T-helper 22 cell (primary cell): ENCODE data around the gene ADRA2C.

Source experiments
- DNase-seq: peaks from one replicate; pipeline ENCODE4 v3.0.0-alpha.2; 2020; ENCODE audit warnings: low read depth

Gene ADRA2C

DNA sequence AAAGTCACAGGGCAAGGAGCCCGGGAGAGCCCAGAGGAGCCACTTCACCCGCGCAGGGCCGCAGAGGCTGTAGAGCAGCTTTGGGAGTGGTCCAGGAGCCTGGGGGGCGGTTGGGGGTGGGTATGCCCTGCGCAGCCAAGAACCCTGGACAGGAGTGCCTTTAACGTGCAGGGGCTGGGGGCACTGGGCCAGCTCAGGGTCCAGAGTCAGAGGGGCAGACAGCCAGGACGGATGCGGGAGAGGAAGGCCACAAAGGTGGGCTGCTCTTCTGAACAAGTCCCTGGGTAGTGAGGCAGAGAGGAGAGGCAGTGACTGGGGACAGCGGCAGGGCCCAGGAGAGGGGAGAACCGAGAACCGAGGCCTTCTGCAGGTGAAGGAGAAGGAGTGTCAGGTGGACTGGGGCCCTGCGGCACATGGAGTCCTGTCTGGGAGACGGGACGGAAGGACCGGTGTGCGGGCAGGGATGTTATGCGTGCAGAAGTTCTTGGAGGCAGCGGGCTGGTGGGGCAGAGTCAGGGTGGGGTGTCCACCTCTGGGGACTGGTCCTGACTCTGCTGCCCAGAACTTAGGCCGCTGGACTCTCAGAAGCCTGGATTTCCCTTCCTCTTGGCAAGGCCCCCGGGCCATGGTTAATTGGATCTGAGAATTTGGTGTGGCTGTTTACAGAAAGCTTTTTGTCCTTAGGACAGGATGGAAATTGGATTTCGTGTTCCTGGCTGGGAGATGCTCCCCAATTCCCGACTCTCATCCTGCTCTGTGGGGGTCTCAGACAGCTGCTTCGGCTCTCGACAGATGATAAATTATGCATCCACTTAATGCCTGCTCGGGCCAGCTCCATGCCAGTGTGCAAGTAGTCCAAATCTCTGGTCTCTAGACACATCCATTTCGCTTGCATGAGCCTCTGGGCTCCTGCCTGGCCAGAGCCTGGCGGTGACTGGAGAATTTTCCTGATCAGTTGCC, 31.9 kb downstream of the ADRA2C start:
- no peak for DNase-seq

- no peak for DNase-seq
Measured at GRCh38 chr4:3799496-3799895, 33.3 kb downstream of the ADRA2C start.

DNA sequence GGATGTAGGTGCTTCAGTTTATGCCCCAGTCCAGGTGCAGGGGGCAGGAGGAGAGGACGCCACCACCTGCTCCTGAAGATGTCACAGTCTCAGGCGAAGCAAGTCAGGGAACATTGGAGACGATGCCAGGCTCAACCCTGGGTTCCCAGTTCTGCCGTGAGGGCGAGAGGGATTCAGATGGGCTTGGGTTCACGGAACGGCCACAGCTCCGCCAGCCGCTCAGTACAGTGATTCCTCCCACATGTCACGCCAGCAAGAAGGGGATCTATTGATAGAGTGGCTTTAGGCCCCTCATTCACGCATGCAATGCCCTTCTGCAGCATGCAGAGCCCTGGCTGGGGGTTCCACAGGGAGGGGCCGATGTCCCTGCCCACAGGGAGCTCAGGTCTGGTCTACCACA, 34.2 kb downstream of the ADRA2C start:
- DNase-seq, result no peak

DNA sequence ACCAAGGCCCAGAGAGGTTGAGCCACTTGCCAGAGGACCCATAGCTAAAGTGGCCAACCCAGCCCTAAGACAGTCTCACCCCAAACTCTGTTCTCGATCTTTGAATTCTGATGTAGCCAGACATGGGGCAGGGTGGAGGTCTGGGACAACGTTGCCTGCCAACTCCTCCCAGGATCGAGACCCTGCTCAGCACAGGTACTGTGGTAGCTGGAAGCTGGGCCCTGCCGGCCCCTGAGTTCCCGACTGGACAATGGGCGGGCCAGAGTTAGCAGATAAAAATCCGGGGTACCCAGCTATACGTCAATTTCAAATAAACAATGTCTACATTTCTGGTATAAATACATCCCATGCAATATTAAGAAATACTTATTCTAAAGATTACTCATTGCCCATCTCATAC, 35.3 kb downstream of the ADRA2C start:
- DNase-seq, result no peak

GRCh38 chr4:3801931-3802550, 35.9 kb downstream of the ADRA2C start:
- DNase-seq, result no peak

GRCh38 chr4:3802571-3803474, 36.6 kb downstream of the ADRA2C start:
- DNase-seq, result no peak

DNA sequence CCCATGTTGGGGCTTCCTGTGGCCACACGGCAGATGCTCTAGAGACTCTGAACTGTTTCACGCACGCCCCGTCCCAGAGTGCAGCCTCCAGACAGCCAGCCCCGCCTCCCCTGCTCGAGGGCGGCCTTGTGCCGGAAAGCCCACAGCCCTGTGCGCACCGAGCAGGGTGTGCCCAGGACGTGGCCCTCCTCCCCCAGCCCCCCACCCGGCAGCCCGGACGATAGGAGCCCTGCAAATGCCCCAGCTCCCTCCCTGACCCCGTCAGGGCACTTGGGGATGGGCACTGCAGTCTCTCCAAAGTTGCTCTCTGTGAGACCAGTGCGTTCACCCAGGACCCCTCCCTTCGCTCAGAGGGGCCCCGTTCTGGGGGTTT, 37.3 kb downstream of the ADRA2C start:
- no peak for DNase-seq

DNA sequence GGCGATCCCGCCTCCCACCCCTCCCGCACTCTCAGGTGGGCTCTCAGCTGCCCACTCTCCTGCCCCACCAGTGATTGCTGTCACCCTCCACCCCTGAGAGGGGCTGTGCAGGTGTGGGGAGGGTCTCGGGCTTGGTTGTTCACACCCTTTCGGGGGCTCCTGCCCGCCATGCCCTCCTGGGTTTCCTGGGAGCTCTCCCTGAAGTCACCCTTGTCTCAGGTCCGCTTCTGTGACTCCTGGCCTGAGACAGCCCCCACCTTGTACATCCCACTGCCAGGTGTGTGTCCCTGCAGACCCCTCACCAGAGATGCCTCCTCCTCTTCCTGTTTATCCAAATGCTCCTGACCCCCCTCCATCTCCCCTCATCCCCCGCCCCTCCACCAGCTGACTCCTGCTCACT, 37.8 kb downstream of the ADRA2C start:
- no peak for DNase-seq

GRCh38 chr4:3805026-3805425, 38.8 kb downstream of the ADRA2C start:
- no peak for DNase-seq

GRCh38 chr4:3805731-3806130, 39.5 kb downstream of the ADRA2C start:
- no peak for DNase-seq

DNA sequence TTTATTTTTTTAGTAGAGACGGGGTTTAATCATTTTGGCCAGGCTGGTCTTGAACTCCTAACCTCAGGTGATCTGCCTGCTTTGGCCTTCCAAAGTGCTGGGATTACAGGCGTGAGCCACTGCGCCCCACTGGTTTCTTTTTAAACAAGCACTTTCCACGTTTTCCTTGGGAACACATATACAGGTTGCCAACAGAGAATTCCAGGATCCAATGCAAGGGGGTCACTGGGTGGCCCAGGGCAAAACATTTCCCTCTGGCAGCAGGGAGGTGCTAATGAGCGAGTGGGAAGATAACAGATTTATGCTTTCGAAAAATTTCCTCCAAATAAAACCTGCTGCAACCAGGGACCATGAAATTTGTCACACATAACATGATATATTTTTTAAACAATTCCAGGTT, 41.1 kb downstream of the ADRA2C start:
- no peak for DNase-seq

DNA sequence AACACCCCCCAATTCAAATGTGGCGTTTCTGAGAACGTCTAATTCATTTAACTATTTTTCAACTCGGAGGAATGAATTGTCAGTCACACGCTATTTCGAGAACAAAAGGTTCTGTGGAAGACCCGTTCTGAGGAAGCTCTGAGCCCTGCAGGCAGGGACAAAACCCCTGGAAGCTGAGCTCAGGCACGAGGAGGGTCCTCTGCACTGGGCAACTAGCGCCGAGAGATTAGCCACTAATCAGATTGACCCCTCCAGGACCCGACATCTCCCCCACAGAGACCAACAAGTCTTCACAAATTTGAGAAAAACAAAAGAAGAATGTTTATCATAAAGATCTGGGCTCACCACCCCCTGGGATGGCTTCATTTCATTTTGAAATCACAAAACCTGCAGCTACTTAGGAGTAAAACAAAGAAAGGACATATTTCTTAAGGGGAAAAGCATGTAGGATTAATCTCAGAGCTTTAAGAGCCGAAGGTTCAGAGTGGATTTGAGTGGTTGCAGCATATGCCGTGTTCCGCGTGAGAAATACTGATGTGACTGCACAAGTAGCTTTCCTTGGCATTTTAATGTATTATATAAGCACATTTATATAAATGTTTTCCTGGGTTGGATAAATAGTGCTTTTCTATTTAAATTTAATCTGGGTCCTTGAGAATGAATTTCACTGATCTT, 41.8 kb downstream of the ADRA2C start:
- no peak for DNase-seq

DNA sequence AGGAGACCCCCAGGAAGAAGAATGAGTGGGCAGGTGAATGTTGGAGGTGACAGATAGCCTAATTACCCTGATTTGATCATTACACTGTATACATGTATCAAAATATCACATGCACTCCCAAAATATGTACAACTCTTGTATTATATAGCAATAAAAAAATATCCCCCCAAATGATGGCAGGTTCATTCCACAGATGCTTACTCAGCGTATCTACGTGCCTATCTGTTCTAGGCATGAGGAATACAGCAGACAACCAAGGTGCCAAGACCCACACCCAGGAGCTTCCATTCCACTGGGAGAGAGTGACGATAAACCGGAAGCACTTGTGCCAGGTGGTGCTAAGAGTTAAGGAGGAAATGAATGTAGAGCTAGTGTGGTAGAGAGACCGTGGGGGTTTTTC, 42.4 kb downstream of the ADRA2C start:
- no peak for DNase-seq

DNA sequence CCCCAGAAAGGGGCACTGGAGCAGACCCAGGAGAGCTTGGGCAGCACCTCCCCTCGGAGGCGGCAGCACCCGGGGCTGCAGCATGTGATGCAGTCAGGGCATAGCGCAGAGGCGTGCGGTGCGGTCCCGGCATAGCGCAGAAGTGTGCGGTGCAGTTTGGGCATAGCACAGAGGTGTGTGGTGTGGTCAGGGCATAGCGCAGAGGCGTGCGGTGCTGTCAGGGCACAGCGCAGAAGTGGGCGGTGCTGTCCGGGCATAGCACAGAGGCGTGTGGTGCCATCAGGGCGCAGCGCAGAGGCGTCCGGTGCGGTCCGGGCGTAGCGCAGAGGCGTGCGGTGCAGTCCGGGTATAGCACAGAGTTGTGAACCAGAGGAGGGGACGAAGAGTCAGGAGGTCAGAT, 42.8 kb downstream of the ADRA2C start:
- no peak for DNase-seq

GRCh38 chr4:3809451-3810110, 43.4 kb downstream of the ADRA2C start:
- no peak for DNase-seq

DNA sequence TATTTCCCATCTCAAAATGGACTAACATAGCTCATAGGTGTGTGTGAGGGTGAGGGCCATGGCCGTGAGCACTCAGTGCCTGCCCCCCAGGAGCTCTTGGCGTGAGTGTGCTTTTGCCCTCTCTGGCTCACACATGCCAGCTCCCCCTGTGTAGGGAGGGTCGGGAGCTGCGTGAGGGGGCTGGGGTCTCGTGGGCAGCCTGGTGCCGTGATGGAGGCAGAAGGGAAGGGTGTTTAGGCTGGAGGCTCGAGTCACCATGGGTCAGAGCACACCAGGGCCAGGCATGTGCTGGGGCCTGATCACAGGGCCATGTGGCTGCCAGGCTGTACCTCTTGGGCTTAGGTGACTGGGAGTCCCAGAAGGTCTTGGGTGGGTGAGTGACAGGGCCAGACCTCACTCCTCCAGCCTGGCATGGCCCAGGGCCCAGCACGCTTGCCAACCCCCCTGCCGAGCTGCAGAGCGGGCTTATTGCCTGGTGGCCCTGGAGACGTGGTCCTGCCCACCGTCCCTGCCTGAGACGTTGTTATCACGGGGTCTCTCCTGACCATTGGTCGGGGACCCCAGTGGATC, 44.0 kb downstream of the ADRA2C start:
- no peak for DNase-seq

GRCh38 chr4:3810796-3811485, 44.8 kb downstream of the ADRA2C start:
- DNase-seq, result no peak

DNA sequence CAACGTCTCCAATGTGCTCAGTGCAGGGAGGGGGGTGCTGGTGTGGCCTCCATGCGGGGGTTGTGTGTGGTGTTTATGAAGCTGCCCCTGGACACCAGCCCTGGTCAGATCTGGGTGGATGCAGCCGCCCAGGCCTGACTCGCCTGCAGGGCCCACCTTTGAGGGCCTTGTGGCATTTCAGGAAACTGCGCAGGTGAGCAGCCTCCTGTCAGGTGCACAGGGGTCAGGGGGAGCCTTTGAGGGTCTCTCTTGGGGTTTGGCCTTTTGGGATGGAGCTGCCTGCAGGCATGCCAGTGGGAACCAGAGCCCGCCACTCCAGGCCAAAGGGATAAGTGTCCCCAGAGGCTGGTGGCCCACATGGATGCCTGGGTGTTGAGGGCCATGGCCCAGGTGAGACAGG, 45.4 kb downstream of the ADRA2C start:
- DNase-seq, result no peak

- DNase-seq, result no peak
Measured at GRCh38 chr4:3812211-3812934, 46.2 kb downstream of the ADRA2C start.
